Epithelial cell of alveolus of lung (primary cell): Measurements from ENCODE around the gene DCAF10. TPM values are rescaled to one million over a fixed set of nuclear protein-coding genes. Genes with fewer than 3 reads are reported as not detected.

ENCODE experiments used
- total RNA-seq: library from RNA; depleted of rRNA; stranded (reverse); fragments of >200 nt; gene quantifications from 2 replicates; pipeline ENCODE4 v1.2.1, GENCODE V29; 2015

DCAF10 gene
- 12.2 and 25.8 TPM in 2 replicates for total RNA-seq

GRCh38 chr9:37800631-37801286, at the start of gene DCAF10:
Gene DCAF10 (plus strand): TSS chr9:37800797. CDS start chr9:37800867, 70 bp downstream.

GRCh38 chr9:37753489-37754190, 47.0 kb upstream of the DCAF10 start, which contains the start of gene TRMT10B:
Gene TRMT10B (plus strand): TSS chr9:37753805. CDS start chr9:37761932, 8,127 bp downstream.

GRCh38 chr9:37784616-37785483, 15.7 kb upstream of the DCAF10 start, which contains the start of gene EXOSC3:
Gene EXOSC3 (minus strand): TSS chr9:37785064. CDS start chr9:37785044, 20 bp downstream.

GRCh38 chr9:37903647-37904444, 103.2 kb downstream of the DCAF10 start, which contains the start of gene SLC25A51:
Gene SLC25A51 (minus strand): TSS chr9:37904127. CDS start chr9:37888550, 15,577 bp downstream.

Other genes with a start within 250 kb of the DCAF10 start
- 4.9 and 8.3 TPM in 2 replicates for gene FBXO10, start 224.4 kb upstream of the DCAF10 start, total RNA-seq
- gene TOMM5, start 208.2 kb upstream of the DCAF10 start, total RNA-seq: 70.5 and 183 TPM in 2 replicates
- gene FRMPD1, start 149.8 kb upstream of the DCAF10 start, total RNA-seq: not detected in 2 replicates
- 2.6 and 7.8 TPM in 2 replicates for gene TRMT10B, start 47.0 kb upstream of the DCAF10 start, total RNA-seq
- gene EXOSC3, start 15.7 kb upstream of the DCAF10 start, total RNA-seq: 18.1 and 35.4 TPM in 2 replicates
- 33.7 and 35.4 TPM in 2 replicates for gene SLC25A51, start 103.3 kb downstream of the DCAF10 start, total RNA-seq